NCI-H1930 (cell line): ENCODE results near the gene CDH4.
"Not testable (repeated sequence)": the region's sequence is repeated elsewhere in the genome, so short reads cannot be mapped to it uniquely, and the experiment has no call there.

ENCODE experiments used
- DNase-seq, 2 experiments: peaks; one replicate each; lab custom pipeline; 2025; lab: John Stamatoyannopoulos, UW

Gene CDH4

DNA sequence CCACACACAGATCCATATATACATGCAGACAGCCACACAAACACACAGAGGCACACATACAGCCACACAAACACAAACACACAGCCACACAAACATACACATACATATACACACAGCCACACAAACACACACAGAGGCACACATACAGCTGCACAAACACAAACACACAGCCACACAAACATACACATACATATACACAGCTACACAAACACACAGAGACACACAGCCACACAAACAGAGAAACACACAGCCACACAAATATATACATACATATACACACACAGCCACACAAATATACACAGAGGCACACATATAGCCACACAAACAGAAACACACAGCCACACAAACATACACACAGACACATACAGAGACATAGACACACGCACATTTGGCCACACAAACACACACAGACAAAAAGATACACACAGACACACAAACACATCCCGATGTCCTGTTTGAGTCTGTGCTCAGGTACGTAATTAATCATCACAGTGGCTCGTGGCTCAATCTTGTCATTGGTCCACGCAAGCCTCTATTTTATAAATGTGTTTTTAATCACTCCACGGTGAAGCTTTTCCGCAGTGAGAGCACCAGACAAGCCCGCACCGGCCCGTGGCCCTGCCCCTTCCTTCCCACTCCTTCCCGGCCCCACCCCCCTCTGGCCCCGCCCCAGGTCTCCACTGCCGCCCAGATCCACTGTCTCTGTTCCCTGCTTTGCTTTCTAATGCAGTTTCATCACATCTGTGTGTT is 135.3 kb downstream of the CDH4 start:
- DNase-seq = no peak

DNA sequence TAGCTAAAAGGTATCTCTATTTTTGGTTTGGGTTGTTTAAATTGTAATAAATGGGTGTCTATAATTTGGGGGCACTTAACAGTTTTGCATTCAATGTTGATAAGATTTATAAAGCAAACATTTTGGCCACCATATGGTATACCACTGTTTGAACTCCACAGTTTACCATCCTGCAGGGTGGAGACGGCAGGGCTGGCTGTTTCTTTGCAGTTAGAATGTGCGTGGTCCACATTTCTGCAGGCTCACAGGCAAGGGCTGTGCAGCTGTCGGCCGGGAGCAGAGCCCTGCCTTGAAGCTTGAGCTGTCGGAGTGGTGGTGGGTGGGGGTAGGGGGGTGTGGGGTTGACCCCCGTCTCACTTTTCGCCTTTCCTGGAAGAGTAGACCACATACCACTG is 135.9 kb downstream of the CDH4 start:
- DNase-seq = no peak

DNA sequence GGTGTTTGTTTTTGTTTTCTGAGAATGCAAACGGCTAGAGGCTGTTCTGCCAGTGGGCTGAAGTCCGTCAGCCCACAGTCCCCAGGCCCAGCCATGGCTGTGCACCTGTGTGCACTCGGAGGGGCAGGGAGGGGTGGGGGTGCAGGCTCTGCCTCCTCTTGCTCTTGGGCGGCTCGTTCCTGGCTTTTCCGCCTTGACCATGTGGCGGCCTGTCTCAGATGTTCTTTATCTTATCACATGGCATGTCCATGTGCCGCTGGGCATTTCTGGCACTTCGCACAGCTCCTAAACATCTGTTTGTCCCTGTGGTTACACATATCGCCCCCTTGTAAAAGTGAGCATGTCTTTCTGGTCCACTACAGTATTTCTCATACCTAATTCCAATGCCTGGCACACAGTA is 137.0 kb downstream of the CDH4 start:
- DNase-seq = no peak

DNA sequence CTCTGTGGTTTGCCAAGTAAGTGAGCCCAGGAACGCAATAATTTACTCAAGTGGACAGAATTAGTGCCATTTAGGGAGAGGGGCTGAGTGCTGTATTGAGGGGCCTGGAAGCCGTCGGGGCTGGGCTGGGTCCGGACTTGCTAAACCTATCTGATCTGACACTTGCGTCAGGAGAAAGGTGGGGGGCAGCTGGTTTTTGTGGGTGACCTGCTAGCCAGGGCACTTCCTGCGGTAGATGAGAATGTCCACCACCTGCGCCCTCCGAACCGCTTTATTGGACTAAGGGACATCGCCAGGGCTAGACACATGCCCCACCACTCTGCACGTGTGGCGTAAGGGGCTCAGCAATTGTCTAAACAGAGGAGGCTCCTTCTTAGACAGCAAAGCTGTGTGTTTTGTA is 139.1 kb downstream of the CDH4 start:
- DNase-seq = no peak

DNA sequence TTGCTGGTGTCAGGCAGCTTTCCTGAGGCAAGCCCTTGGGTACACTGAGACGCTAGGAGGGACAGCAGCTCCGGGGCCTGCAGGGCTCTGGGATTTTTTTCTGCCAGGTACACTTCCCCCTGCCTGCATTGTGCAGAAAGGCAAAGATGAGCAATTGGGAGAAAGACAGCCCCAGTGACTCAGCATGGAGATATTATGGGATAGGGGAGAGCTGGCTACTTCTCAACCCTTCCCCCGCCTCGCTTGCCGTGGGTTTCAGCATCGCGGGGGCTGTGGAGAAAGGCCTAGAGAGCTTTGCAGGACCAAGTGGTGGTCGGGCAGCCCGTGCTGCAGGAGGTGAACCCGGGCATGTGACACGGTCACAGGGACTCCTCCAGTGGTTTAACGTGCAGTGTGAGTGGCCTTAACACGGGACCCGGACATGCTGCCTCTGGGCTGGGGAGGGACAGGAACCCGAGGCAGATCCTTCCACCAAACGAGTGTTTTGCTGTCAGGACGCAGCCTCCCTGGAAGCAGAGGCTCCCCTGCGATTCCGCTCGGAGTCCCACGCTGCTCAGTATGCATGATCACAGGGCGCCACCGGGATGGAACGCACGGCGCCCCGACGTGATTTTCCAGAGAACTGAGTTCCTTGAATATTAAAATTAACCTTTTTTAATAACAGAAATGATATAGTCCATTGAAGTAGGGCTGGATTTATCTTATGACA is 139.9 kb downstream of the CDH4 start:
- DNase-seq = no peak

DNA sequence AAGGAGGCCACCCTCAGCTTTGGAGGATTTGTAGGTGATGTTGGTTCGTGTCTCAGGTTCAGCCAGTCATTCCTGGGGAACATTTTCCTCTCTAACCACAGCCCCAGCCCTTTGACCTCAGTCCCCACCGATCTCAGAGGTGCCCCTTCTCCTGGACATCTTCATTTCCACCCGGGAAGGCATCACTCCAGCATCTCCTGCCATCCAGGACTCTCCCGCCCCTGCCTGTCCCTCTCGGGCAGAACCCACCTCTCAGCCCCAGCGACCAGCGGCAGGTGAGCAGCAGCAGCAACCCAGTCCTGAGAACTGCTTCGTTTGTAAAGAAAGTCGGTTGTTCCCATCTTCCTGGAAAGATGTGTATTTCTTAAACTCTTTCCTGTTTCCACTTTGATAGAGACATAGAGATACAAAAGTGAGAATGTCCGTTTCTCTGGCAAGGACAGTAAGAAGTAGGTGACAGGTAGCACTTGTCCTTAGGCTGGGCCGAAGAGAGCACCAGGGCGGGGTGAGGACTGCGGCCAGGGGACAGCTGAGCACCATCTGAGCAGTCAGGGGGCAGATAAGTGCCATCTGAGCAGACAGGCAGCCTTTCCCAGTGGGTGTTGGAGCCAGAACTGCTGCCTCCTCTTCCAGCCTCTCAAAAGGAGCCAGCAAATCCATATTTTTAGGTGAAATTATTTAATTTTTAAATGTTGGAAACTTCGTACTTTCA is 142.2 kb downstream of the CDH4 start:
- no peak for DNase-seq

DNA sequence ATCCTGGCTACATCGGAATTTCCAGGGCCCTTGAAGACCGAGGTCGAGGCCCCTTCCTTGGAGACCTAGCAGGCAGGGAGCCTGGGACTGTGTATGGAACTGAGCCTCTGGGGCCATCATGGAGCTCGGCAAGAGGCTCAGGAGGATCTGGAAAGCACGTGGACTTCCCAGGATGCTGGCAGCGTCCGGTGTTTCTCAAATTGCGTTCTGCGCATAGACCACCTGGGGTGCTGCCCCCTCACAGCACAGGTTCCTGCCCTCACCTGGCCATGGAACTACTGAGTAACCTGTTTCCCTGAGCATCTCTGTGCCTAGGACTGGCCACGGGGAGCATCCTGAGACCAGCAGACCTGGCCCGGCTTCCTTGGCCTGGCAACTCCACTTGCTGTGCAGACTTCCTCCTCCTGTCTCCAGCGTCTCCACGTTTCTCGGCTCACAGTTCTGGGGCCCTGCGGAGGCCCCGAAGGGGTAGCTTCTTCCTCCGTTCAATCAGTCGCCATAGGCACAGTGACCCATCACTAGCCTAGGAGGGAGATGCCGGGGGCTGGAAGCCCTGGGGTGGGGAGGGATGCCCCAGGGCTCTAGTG is 144.3 kb downstream of the CDH4 start:
- no peak for DNase-seq

DNA sequence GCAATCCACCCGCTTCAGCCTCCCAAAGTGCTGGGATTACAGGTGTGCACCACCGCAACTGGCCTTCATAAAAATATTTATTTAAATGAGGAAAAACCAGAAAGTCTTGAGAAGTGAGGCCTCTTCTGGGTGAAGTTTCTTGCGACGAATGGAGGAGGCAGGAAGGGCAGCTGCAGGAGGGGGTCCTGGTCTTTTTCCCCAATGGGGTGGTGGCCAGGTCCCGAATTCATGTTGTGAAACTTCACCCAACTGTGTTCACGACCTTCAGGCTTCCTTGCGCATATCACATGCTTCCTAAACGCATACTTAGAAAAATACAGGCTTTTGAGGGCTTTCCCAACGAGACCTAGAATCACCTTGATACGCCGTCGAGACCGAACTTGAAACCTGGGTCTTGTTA is 145.1 kb downstream of the CDH4 start:
- DNase-seq = no peak

DNA sequence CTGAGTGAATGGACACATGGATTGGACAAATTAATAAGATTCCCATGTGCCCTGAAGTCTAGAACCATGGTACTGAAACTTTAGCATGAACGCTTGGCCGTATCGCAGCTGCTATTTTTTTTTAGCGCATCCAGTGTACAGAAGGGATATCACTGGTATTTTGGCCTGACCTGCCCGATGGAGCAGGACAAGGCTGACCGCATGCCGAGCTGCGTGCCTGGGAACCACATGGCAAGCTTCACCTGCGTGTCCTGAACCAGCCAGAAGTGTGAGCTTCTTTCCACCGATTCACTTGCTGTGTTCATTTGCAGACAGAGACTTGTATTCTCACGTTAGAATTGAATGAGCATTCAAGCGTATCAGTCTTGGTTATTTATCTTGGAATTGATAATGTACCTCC is 145.7 kb downstream of the CDH4 start:
- no peak for DNase-seq

DNA sequence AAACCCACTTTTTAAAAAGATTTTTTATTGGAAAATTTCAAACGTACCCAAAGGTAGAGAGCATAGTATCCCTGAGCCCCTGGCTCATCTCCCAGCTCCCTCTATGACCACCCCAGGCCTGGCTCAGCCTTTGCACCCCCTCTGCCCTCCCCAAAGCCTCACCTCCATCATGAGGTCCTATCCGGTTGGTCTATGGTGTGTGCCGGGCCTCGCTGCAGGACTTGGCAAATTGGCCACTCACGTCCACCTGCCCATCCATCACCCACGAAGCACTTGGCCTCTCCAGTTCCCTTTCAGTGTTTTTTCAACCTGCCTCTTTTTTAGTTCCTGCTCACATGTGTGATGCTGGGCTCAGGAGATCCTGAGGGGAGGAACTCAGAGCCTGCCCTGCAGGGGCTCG is 147.4 kb downstream of the CDH4 start:
- DNase-seq = no peak

DNA sequence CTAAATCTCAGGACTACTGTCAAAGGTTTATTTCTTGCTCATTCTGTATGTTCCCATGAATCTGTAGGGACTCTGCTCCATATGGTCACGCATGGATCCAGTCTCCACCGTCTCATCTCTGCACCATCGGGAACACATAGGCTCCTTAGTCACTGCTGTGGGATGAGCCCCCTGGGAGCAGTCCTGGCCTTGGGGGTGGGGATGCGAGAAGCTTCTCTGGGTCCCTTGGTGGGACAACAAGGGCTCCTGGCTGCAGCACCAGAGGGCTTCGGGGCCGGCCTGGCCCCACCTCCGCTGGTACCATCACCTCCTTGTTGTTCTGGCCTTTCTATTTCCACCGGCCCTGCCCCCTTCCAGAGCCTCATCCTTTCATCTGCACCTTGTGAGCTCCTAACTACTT is 148.4 kb downstream of the CDH4 start:
- DNase-seq = no peak

DNA sequence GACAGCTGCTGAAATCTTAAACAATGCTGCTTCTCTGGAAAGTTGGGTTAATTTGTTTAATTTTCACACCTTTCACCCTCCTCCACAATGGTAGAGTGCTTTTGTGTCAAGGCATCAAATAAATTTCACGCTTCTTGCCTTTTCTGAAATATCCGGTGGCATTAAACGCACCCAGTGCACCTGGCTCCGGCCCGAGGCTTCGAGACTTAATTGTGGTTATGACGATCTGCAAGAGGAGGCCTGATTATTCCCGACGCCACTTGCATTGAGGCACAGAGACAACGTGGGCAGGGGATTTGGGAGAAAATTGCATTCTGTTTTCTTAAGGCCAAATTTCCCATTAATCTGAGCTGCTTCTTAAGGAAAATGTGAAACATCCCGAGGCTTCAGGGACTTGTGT is 152.2 kb downstream of the CDH4 start:
- no peak for DNase-seq

DNA sequence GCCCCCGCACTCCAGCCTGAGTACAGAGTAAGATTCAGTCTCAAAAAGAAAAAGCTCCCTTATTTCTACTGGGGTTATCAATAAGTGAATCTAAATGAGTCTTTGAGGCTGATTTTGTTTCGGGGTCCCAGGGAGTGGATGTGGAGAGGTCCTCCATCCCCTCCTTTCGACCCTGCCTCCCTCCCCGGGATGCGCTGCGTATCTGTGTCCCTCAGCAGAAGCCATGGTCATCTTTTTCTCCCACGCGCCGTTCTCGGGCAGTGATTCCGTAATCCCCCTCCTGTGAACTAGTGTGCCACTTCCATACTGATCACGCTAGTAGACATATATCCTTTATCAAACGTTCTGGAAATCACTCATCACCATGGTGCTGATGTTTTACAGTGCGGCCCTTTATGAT is 152.9 kb downstream of the CDH4 start:
- no peak for DNase-seq

DNA sequence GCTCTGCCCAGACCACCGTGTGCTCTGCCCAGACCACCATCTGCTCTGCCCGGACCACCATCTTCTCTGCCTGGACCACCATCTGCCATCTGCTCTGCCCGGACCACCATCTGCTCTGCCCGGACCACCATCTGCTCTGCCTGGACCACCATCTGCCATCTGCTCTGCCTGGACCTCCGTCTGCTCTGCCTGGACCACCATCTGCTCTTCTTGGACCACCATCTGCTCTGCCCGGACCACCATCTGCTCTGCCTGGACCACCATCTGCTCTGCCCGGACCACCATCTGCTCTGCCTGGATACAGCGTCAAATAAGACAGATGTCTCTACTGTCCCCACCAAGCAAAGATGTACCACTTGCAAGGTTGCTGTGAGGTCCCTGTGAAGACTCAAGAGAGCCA is 154.7 kb downstream of the CDH4 start:
- DNase-seq = not testable (repeated sequence)

DNA sequence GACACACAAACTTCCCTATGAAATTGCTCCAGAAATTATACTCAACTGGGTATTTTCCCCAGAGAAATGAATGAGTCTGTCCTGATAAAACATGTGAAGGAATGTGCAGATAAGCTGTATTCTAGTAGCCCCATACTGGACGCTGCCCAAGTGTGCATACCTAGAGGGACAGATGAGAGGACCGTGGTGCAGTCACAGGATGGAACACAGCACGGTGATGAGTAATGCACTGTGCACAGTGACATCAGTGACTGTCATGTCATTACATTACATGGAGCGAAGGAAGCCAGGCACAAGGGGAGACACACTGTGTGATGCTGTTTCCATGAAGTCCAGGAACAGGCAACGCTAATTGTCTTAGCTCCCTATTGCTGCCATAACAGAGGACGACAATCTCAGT is 155.5 kb downstream of the CDH4 start:
- DNase-seq = no peak

DNA sequence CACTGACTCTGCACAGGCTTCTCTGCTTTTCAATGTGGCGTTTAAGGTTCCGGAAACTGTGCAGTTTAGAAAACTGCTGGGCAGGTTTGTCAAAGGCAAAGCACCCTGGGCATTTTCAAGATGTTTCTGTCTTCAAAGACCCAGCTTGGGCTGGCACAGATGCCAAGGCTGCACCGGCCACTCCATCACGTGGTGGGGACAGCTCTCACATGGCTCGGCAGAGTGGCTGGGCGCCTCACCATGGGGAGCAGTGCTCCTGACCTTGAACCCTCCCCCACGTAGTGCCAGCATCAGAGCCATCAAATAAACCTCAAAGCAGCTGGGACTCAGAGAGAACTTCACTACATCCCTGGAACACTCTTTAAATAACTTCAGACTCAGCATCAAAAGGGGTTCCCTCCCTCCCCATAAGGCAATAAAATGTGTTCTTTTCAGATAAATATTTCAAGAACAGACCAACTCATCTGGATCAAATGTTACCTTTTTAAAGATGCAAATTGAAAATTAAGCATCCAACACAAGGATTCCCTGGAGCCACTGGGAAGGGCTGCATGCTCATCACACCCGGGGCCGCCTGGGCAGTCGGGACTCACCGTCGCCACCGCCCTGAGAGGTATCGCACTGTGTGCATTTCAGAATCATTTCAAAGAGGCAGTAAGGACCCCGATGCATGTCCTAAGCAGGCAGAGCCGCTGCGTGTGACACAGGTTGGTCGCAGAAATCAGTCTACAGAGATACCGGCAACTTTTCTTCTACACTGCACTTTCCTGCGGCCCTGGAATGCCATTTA is 157.1 kb downstream of the CDH4 start:
- no peak for DNase-seq

DNA sequence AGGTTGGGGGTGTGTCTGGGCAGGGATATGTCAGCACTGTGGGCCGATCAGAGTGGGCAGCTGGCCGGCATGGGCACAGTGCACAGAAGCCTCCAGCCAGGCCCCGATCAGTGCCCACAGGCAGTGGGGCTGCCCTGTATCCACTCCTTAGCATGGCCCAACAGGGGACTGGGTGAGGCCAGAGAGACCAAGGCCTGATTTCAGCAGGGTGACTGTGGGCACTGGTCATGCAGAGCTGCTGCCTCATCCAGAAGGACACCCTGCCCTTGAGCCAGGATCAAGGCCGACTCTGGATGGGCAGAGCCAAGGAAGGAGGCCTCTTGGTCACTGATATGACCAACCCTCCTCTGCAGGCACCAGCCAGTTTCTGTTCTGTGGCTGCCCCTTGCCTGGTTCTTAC is 159.7 kb downstream of the CDH4 start:
- DNase-seq = no peak

DNA sequence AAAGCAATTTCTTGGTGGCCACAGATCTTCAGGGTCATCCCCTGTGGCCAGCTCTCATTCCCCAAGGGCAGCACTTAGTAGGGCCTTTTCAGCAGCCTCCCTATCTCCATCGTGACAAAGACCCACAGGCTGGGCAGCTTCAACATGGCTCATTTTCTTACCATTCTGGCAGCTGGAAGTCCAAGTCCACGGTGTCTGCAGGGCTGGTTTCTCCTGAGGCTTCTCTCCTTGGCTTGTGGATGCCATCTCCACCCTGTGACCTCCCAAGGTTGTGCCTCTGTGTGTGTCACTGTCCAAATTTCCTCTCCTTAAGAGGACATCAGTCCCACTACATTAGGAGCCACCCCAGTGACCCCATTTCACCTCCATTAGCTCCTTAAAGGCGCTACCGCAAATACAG is 161.7 kb downstream of the CDH4 start:
- no peak for DNase-seq

DNA sequence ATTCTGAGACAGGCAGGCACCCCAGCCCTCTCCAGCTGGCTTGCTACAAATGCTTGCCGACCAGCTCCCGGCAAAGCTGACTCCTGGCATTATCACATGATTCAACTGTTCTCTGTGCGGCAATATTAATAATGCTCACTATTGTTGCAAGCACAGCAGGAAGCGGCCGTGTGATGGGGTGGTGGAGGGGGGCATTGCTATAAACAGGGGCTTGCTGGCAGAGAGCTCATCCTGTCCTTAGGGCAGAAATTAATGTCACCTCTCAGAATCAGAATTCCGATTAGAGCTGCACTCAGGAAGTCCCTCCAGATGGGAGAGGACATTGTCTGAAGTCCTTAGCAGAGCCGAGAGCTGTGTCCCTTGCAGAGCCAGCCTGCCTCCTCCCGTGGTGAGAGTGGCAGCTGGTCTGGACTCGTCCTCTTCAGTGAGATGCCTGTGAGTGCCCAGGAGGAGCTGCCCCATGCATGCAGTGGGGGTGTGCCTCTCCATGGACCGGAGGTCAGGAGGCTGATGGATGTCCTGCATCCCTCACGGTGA is 162.5 kb downstream of the CDH4 start:
- DNase-seq = no peak

DNA sequence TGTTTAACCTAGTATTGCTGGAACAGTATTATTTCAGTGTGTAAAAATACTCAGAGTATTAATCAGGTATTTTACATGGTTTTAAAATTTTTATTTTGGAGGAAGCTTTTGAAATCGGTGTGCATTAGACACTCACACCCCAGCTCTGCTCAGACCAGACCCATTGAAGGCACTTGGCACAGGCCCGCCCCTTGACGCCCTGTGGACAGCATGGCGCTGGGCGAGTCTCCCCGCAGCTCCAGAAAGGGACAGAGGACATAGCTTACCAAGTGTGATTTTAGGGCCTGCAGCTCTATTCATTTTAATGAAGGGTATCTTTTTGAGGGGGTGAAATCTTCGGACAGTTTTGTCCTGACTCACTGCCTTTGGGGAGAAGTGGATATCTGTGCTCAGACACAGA is 164.5 kb downstream of the CDH4 start:
- DNase-seq = no peak

DNA sequence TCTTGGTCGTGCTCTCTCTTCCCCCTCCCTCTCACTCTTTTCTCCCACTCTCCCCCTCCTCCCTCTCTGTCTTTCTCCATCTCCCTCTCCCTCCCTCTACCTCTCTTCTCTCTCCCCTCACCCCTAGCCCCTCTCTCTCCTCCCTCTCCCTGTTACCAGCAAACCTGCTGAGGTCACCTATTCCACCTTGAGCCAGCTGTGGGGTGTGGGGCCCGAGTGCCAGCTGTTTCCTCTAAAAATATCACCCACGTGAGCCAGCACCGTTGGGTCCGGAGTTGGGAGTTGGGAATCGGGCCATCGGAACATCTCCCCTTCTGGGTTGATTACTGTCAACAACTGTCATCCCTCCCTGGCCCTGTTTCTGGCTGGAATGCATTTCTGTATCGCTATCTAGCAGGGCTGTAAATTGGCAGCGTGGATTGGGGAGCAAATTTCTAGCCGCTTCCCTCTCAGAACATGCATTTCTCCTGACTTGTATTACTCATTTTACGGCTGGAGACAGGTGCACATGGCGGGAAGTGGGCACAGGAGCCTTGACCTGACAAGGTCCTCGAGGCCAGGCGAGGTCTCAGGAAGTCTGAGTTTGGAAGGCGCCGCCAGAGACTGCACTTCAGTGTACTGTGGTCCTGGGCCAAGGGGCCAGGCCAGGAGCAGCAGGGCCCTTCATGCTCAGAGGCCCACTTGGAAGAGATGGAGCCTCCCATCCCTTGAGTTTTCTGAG is 165.3 kb downstream of the CDH4 start:
- DNase-seq = no peak
